NCI-H446 treated with DMSO at 0.1 percent for 48 hours (cell line): Measurements from ENCODE around the gene LGALS7.

Experiments
- DNase-seq: peaks from one replicate; lab custom pipeline; 2025; lab: John Stamatoyannopoulos, UW

LGALS7 gene

GRCh38 chr19:38726761-38727301 is 46.5 kb downstream of the LGALS7 start:
- no peak for DNase-seq

- DNase-seq, result no peak
Observed at GRCh38 chr19:38726284-38726673, 47.0 kb downstream of the LGALS7 start.

- DNase-seq, result no peak
Observed at GRCh38 chr19:38725469-38726283, 47.6 kb downstream of the LGALS7 start.

- DNase-seq, result no peak
Observed at GRCh38 chr19:38723990-38724854, 49.1 kb downstream of the LGALS7 start.

GRCh38 chr19:38723606-38723965 is 49.7 kb downstream of the LGALS7 start:
- DNase-seq, result no peak

- DNase-seq, result no peak
Observed at GRCh38 chr19:38722947-38723605, 50.2 kb downstream of the LGALS7 start.

- no peak for DNase-seq
Observed at GRCh38 chr19:38721979-38722773, 51.1 kb downstream of the LGALS7 start.

GRCh38 chr19:38721496-38721895 is 51.8 kb downstream of the LGALS7 start:
- DNase-seq, result no peak
